ENCODE results near the gene GABBR2. TPM values are rescaled to one million over a fixed set of nuclear protein-coding genes. Genes with fewer than 3 reads are reported as not detected.
"Not testable (repeated sequence)": the region's sequence is repeated elsewhere in the genome, so short reads cannot be mapped to it uniquely, and the experiment has no call there.

The GABBR2 gene
- total and polyA plus RNA-seq, 12 donors, result 0.17 to 9.0 (median 3.7) TPM

DNA sequence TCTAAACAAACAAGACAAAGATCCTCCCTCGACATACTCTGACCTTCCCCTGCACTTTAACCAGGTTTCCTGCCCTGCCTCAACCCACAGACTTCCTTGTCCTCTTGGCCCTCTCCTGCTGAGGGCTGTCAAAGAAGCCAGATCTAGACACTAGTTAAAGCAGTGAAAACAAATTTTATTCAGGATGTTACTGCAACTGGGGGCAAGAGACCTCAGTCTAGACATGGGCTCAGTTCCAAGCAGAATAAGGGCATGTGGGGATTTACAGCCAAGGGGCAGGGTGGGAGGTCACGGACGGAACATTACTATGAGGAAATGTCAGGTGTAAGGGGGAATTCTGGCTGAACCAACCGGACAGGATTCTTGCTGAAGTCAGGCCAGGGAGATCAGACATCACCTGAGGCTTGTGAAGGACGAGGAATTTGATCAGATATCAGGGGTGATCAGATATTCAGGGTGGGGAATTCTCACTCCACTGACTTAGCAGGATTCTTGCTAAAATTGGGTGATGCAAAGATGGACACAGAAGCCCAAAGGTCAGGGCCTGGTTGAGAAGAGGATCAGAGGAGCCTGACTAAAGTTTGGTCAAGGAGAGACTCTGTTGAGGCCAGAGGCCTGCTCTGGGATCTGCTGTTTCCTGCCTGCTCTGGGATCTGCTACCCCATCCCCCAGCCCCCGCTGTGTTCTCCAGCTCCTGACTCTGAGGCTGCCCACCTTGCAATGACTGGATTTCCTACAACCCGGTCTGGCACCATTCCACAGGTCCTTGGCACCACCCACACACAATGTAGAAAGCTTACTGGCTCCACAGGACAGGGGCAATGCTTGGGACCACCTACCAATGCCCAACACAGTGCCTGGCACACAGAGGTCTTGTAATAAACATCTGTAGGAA lies 21.5 kb downstream of the GABBR2 start:
- Histone ChIP-seq H3K4me3 (no peak overlapping the region), H3K9me3 (replicated peaks in 1 of 3) (no peaks in the 10 kb centered on the region), H3K27ac (no peak overlapping the region), H3K27me3 (no peaks in the 10 kb centered on the region), H3K4me1 (replicated peaks in 1 of 2) (no peaks in the 10 kb centered on the region), H3K36me3 (replicated peaks in 1 of 2) (no peaks in the 10 kb centered on the region)
- intact Hi-C loops (cut with DNase I), result no loop called here
- no peak for TF ChIP-seq POLR2A (IDR thresholded peaks at IDR 0.05)
- TF ChIP-seq, protein P1, sequence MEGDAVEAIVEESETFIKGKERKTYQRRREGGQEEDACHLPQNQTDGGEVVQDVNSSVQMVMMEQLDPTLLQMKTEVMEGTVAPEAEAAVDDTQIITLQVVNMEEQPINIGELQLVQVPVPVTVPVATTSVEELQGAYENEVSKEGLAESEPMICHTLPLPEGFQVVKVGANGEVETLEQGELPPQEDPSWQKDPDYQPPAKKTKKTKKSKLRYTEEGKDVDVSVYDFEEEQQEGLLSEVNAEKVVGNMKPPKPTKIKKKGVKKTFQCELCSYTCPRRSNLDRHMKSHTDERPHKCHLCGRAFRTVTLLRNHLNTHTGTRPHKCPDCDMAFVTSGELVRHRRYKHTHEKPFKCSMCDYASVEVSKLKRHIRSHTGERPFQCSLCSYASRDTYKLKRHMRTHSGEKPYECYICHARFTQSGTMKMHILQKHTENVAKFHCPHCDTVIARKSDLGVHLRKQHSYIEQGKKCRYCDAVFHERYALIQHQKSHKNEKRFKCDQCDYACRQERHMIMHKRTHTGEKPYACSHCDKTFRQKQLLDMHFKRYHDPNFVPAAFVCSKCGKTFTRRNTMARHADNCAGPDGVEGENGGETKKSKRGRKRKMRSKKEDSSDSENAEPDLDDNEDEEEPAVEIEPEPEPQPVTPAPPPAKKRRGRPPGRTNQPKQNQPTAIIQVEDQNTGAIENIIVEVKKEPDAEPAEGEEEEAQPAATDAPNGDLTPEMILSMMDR (IDR thresholded peaks at IDR 0.05), result no peak
- 60 to 75% (median 71%) methylated on average over 6 to 7 of the region's 7 CpGs for WGBS, 4 donors
- no peak for DNase-seq

DNA sequence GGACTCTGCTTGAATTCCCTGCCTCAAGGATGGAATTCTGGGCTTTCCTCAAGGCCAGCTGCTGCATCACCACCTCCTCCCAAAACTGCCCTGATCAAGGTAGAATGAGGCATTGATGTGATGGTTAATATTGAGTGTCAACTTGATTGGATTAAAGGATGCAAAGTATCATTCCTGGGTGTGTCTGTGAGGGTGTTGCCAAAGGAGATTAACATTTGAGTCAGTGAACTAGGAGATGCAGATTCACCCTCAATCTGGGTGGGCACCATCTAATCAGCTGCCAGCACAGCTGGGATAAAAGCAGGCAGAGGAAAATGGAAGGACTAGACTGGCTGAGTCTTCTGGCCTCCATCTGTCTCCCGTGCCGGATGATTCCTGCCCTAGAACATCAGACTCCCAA lies 23.9 kb downstream of the GABBR2 start:
- not testable (repeated sequence) for H3K9me3 ChIP-seq (replicated peaks in 1 of 3)

DNA sequence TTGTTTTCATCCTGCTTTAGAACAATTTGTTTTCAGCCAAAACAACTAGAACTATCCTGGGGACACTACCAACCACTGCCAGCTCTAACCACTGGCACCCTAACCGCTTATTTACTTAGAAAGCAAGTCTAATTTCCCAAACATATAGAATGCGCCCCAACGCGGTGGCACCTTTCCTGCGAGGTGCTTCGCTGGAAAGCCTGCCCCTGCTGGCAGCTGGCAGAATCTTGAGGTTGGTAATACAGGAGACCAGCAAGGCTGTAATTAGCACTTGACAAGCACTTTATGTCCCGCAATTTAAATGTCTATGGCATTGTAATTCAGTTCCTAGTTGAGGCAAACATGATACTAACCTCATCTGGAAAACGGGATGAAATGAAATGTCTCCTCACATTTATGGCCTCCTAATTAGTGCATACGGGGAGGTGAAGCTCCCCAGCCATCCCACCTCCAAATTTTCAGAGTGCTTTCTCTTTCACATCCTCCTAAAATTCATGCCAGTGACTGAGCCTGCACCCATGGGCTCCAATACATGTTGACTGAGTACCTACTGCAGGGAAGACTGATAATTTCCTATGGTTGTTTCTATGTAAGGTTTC lies 30.4 kb downstream of the GABBR2 start:
- H3K4me1 ChIP-seq (replicated peaks in 1 of 2), result no peaks in the 10 kb centered on the region
- H3K4me3 ChIP-seq, result no peak overlapping the region
- H3K36me3 ChIP-seq (replicated peaks in 1 of 2), result no peaks in the 10 kb centered on the region
- DNase-seq, result no peak
- H3K27ac ChIP-seq, result no peak overlapping the region
- no peak for TF ChIP-seq POLR2A (IDR thresholded peaks at IDR 0.05)
- TF ChIP-seq, protein P1 (IDR thresholded peaks at IDR 0.05), result peak in 1 of 6 experiments; percentile 5
- no peaks in the 10 kb centered on the region for H3K27me3 ChIP-seq
- H3K9me3 ChIP-seq (replicated peaks in 1 of 3), result no peaks in the 10 kb centered on the region
- intact Hi-C loops (cut with DNase I), result no loop called here
- 40 to 50% (median 48%) methylated on average over 9 of the region's 9 CpGs for WGBS, 4 donors

More for the DNA sequence above, 23.9 kb downstream of the GABBR2 start:
- H3K27me3 ChIP-seq; H3K4me3 ChIP-seq; intact Hi-C loops (cut with DNase I); H3K4me1 ChIP-seq (replicated peaks in 1 of 2); H3K27ac ChIP-seq; H3K36me3 ChIP-seq (replicated peaks in 1 of 2); DNase-seq: not testable (repeated sequence)
- WGBS, 4 donors, result 90 to 100% (median 94%) methylated on average over 2 of the region's 2 CpGs

DNA sequence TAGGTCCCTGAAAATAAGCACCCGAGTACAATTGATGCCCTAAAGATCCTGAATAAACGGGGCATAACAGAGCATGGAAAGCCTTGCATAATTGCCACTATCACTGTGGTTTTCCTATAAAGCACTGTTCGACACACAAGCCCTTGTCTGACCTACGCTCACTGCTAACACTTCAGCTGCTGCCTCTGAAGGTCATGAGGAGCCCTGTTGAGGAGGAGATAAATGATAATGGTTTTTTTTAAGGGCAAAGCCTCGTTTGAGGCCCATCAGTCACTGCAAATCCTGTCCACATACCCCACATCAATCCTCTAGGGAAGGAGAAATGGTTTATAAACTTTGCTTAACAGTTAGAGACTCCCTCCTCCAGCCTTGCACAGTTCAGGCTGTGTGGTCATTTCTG lies 35.1 kb downstream of the GABBR2 start:
- intact Hi-C loops (cut with DNase I), result no loop called here
- Histone ChIP-seq H3K9me3 (replicated peaks in 1 of 3) (no peaks in the 10 kb centered on the region), H3K27me3 (no peaks in the 10 kb centered on the region)

More for the DNA sequence above, 35.1 kb downstream of the GABBR2 start:
- H3K4me3 ChIP-seq, result no peak overlapping the region
- H3K4me1 ChIP-seq (replicated peaks in 1 of 2), result no peaks in the 10 kb centered on the region
- no peaks in the 10 kb centered on the region for H3K36me3 ChIP-seq (replicated peaks in 1 of 2)
- no peak overlapping the region for H3K27ac ChIP-seq
- DNase-seq, result no peak
- 53 to 64% (median 58%) methylated on average over 5 of the region's 5 CpGs for WGBS, 4 donors
- no peak for TF ChIP-seq POLR2A (IDR thresholded peaks at IDR 0.05)
- TF ChIP-seq, protein P1 (IDR thresholded peaks at IDR 0.05), result no peak

All from adrenal gland (tissue), 12 donors.